Neural progenitor cell (in vitro differentiated cells): ENCODE results near the gene HS6ST3.

Experiments used
- EZH2phosphoT487 ChIP-seq: fragments of 200-600 bp; sonication (generic); IDR thresholded peaks from 2 replicates; pipeline ENCODE4 v1.6.1; 2017; ENCODE audit warnings: antibody characterized with exemption
- TF ChIP-seq, protein P1 (sequence below): fragments of 200-600 bp; sonication (generic); IDR thresholded peaks from 2 replicates; pipeline ENCODE4 v1.5.1; 2017; ENCODE audit warnings: antibody characterized with exemption, mild to moderate bottlenecking

GRCh38 chr13:96819375-96819774 is 729.5 kb downstream of the HS6ST3 start:
- TF ChIP-seq, protein P1, sequence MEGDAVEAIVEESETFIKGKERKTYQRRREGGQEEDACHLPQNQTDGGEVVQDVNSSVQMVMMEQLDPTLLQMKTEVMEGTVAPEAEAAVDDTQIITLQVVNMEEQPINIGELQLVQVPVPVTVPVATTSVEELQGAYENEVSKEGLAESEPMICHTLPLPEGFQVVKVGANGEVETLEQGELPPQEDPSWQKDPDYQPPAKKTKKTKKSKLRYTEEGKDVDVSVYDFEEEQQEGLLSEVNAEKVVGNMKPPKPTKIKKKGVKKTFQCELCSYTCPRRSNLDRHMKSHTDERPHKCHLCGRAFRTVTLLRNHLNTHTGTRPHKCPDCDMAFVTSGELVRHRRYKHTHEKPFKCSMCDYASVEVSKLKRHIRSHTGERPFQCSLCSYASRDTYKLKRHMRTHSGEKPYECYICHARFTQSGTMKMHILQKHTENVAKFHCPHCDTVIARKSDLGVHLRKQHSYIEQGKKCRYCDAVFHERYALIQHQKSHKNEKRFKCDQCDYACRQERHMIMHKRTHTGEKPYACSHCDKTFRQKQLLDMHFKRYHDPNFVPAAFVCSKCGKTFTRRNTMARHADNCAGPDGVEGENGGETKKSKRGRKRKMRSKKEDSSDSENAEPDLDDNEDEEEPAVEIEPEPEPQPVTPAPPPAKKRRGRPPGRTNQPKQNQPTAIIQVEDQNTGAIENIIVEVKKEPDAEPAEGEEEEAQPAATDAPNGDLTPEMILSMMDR = no peak
- no peak for TF ChIP-seq EZH2phosphoT487
